Stimulated activated CD8-positive, alpha-beta memory T cell treated with anti-CD3 and anti-CD28 coated beads, Interleukin-15, amount 100 ng/mL, for 24 hours (primary cell): Measurements from ENCODE around the gene BDNF.

ENCODE experiments used
- DNase-seq: peaks from one replicate; pipeline ENCODE4 v3.0.0-alpha.2; 2020; ENCODE audit warnings: low read depth

BDNF gene

GRCh38 chr11:27625347-27625912 lies 74.8 kb downstream of the BDNF start:
- no peak for DNase-seq

GRCh38 chr11:27623945-27624523 lies 76.2 kb downstream of the BDNF start:
- no peak for DNase-seq

- no peak for DNase-seq
Observed at GRCh38 chr11:27622541-27623300, 77.5 kb downstream of the BDNF start.

GRCh38 chr11:27621405-27622161 lies 78.7 kb downstream of the BDNF start:
- no peak for DNase-seq

GRCh38 chr11:27619763-27620335 lies 80.4 kb downstream of the BDNF start:
- DNase-seq = no peak

- no peak for DNase-seq
Observed at GRCh38 chr11:27619039-27619574, 81.1 kb downstream of the BDNF start.

- no peak for DNase-seq
Observed at GRCh38 chr11:27618281-27618915, 81.9 kb downstream of the BDNF start.

- no peak for DNase-seq
Observed at GRCh38 chr11:27616711-27617110, 83.5 kb downstream of the BDNF start.

GRCh38 chr11:27615833-27616232 lies 84.4 kb downstream of the BDNF start:
- DNase-seq = no peak

- DNase-seq = no peak
Observed at GRCh38 chr11:27614092-27614491, 86.2 kb downstream of the BDNF start.

- DNase-seq = no peak
Observed at GRCh38 chr11:27612932-27613880, 87.0 kb downstream of the BDNF start.

GRCh38 chr11:27611947-27612455 lies 88.3 kb downstream of the BDNF start:
- no peak for DNase-seq

- no peak for DNase-seq
Observed at GRCh38 chr11:27611390-27611789, 88.9 kb downstream of the BDNF start.

GRCh38 chr11:27610946-27611345 lies 89.3 kb downstream of the BDNF start:
- DNase-seq = no peak

- no peak for DNase-seq
Observed at GRCh38 chr11:27610280-27610679, 90.0 kb downstream of the BDNF start.

- DNase-seq = no peak
Observed at GRCh38 chr11:27608951-27609350, 91.3 kb downstream of the BDNF start.

- DNase-seq = no peak
Observed at GRCh38 chr11:27605422-27605821, 94.8 kb downstream of the BDNF start.
